NCI-H2171 treated with DMSO at 0.1 percent for 48 hours (cell line): ENCODE measurements around the gene GLP1R.

Experiments used
- DNase-seq: peaks from one replicate; lab custom pipeline; 2025; lab: John Stamatoyannopoulos, UW

The GLP1R gene

GRCh38 chr6:39062014-39062740, 13.6 kb downstream of the GLP1R start:
- DNase-seq: no peak

- DNase-seq: no peak
Observed at GRCh38 chr6:39063526-39063925, 14.9 kb downstream of the GLP1R start.

GRCh38 chr6:39065561-39065960, 17.0 kb downstream of the GLP1R start:
- DNase-seq: no peak

DNA sequence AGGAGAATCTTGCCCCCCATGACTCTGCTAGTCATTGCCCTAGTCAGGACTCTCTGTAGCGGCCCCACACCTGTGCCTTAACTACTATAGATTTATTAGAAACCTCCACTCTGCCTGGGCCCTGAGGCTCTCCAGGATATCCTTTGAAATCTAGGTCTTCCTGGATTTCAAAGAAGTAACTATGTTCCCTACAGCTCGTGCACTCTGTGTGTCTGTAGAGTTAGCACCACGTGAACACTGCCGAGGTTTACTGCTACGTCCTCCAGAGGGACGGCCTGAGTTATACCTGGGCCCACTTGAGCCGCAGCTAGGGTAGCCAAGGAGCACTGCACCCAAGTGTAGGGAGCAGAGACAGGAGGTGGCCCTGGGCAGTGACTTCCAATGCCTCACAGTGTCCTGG, 19.8 kb downstream of the GLP1R start:
- DNase-seq: no peak

DNA sequence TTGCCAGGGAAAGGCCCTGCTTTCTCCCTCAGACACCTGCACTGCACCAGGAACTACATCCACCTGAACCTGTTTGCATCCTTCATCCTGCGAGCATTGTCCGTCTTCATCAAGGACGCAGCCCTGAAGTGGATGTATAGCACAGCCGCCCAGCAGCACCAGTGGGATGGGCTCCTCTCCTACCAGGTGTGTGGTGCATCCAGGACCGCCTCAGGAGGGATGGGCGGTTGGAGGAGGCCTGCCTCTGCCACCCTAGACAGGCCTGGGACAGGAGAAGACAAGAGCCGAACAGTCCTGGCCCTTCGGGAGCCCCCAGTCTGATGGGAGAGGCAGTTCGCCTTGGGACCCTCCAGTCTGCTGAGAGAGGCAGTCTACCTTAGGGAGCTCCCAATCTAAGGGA, 24.2 kb downstream of the GLP1R start:
- no peak for DNase-seq

DNA sequence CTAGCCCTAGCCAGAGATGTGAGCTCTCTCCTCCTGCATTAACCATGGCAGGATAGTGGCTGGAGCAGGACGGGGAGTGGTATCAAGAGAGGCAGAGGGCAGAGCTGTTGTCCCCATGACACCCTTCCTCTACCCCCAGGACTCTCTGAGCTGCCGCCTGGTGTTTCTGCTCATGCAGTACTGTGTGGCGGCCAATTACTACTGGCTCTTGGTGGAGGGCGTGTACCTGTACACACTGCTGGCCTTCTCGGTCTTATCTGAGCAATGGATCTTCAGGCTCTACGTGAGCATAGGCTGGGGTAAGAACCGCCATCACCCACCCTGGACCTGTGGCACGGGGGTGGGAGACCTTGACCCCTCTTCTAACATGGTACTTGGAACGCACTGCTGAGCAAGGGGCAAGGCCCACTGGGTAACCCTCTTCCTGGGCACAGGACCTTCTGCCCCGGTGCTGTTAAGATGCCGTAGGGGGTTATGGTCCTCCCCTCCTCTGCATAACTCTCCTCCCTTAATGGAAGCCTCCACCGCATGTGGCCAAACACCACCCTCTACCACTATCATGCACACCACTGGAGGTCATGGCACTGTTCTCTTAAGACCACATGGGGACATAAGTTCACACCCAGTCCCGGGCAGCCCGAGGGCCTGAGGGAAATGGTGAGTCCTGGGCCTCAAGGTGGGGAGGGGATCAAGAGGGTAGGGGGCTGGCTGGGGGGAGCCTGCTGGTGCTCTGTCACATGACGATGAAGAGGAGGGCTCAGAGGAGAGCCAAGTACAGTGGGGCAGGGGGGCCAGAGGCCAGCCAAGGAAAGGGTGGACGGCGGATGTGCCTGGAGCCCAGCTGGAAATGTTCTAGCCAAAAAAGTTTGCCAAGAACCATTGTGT, 25.1 kb downstream of the GLP1R start:
- DNase-seq: no peak

- no peak for DNase-seq
Observed at GRCh38 chr6:39074486-39074885, 25.9 kb downstream of the GLP1R start.

DNA sequence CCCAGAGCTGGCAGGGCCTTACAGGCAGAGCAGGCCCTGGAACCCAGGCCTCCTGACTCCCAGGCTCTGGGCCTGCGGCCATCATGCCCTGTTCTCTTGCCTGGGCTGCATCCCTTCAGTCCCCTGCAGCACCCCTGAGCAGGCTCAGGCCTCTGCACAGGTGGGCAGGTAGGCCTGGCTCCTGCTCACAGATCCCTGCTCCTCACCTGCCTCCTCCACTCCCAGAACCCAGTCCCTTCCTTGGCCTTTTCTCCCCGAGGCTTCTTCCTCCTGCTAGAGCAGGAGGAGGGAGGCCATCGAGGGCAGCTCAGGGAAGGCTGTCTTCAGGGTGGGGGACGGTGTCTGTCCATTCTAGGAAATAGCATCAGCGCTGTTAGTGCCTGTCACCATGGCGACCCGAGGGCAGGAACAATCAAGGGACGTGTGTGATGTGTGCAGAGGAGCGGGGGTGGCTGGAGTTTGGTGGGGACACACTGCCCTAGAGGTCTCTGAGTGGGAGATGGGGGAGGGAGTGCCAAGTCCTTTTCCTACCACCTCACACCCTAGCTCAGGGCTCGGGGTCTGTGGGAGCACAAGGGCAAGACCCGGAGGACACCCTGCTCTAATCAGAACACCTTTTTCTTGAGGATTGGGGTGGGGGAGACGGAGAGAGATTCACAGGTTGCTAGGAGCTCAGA, 26.6 kb downstream of the GLP1R start:
- no peak for DNase-seq

GRCh38 chr6:39075807-39076622, 27.4 kb downstream of the GLP1R start:
- DNase-seq: no peak

GRCh38 chr6:39076623-39077535, 28.3 kb downstream of the GLP1R start:
- DNase-seq: no peak

DNA sequence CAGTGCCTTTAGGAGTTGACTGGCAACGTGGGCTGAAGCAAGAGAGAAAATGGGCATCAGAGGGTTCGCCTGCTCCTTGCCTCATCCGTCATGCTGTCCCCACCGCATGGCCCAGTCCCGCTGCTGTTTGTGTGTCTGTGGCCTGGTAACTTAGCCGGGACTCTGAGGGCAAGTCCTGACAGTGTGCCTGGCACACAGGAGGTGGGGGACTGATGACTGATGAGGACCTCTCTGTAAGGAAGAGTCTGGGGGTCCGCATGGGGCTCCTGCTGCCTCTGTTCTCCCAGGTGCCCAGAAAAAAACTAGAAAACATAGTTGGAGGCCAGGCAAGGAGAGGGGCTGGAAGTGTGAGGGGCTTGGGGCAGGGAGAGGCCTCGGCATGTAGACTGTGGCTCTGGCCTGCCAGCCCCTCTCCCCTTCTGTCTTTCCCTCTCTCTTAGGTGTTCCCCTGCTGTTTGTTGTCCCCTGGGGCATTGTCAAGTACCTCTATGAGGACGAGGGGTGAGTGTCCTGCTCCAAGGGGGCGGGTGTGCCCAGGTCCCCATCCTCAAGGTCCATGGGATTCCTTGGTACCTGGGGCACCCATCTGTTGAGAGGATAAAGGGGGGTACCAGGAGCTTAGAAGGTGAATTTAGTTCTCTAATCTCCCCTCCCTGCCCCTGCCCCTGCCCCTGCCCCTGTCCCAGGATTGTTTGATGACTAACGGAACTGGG, 29.5 kb downstream of the GLP1R start:
- DNase-seq: no peak

- DNase-seq: no peak
Observed at GRCh38 chr6:39078695-39079094, 30.1 kb downstream of the GLP1R start.

DNA sequence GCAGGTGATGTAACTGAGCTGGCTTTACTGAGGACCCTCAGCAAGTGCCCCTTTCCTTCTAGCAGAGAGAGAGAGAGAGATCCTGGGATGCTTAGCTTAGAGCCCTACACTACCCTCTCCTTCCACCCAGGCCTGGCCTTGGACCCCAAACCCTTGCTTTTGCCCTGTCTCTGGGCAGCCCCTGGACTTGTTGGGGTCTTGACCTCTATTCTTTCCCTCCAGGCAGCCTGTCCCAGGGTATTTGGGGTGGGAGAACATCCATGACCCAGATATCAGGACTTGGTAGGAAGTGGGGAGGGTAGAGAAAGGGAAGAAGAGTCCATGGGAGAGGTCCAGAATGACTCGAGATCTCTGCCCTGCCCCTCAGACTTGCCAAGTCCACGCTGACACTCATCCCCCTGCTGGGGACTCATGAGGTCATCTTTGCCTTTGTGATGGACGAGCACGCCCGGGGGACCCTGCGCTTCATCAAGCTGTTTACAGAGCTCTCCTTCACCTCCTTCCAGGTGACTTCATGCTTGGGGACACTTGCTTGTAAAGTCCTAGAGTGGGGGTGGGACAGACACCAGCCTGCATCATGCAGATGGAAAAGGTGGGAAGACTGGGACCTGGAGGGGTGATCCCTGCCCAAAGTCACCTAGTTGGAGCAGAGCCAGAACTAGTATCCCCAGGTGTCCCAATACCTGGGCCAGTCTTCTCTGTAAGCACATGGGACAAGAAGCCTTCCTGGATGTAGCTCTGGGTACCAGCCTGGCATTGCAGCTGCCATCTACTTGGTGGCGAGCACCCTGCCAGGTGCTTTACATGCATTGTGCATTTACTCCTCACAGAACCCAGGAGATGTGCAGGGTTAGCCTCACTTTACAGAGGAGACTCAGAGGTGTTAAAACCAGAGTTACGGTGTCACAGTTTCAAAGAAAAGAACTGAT, 30.9 kb downstream of the GLP1R start:
- DNase-seq: no peak

DNA sequence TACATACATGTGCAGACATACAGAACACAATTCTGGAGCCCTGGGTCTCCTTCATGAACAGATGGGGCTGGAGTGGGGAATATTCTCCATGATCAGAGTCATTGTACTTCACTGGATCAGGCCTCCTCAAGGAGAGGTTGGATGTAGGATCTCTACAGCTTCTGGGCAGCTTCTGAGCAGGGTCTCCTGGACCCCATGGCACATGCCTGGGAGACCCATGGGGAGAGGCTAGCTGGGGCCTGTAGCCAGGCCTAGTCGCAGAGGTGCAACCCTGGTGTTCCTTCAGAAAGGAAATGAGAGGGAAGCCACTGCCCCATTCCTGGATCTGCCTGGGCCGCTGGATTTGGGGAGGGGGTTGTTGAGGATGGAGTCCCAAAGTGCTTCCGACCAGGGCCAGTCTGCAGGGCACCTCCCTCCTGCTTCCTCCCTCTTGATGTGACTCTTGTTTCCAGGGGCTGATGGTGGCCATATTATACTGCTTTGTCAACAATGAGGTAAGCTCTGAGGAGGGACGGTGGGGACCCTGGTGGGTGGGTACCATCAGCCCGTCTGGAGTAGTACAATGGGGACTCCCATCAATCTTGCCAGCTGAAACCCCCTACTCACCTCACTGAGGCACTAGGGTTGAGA, 31.8 kb downstream of the GLP1R start:
- DNase-seq: no peak

DNA sequence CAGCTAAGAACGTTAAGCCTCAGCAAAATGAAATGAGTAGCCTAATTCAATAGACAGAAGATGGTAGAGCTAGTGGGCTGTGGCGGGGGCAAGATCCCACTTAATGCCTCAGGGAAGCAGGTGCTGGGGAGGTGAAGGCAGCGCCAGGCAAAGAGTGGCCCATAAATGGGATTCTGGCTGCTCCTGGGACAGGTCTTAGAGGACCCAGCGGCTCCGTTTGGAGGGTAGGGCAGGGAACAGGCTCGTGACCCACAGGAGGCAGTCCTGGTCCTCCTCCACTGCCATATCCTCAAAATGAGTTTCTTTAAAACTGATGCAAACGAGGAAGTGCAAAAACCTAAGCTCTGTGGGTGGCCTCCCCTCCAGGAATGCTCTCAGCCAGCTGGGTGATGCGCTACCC, 33.7 kb downstream of the GLP1R start:
- no peak for DNase-seq

- peak; percentile 4 for DNase-seq
Observed at GRCh38 chr6:39083231-39083634, 34.7 kb downstream of the GLP1R start.

- DNase-seq: no peak
Observed at GRCh38 chr6:39084506-39084905, 35.9 kb downstream of the GLP1R start.

DNA sequence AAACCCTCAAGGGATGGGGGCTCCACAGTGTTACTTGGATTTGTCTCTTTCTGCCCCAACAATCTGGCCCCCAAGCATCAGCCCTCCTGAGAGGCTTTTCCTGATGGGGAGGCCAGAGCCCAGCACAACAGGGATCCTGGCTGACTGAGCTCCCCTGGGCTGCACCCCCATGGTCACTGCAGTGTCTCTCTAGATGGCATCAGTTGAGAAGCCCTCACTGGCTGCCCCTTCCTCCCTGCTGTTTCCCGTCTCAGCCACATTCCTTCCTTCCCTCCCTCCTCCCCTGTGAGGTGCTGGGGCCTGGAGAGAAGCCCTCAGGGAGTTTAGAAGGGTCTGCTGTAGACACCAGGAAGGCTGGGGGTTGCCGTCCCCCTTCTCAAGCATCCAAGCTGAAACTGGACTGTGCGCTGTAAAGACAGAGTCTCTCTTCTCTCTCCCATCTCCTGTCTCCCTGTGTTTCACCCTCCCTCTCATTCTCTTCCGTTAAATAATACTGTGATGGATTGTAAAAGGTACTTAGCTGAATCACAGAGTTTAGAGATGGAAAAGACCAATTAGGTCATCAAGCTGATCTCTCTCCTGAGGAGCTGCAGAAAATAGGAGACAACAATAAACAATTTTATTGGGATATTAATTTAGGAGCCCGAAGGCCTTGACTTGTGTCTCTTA, 36.7 kb downstream of the GLP1R start:
- no peak for DNase-seq
